HG03378 (cell line): ENCODE data around the gene SERPINF2.
"Not testable (repeated sequence)": the region's sequence is repeated elsewhere in the genome, so short reads cannot be mapped to it uniquely, and the experiment has no call there.

Experiments used
- ATAC-seq: cut with Tn5 transposase; IDR thresholded peaks from one replicate; pipeline ENCODE4 v1.9.1; 2021; ENCODE audit warnings: mild to moderate bottlenecking, moderate library complexity; ENCODE audit not compliant: unreplicated experiment

SERPINF2 gene

DNA sequence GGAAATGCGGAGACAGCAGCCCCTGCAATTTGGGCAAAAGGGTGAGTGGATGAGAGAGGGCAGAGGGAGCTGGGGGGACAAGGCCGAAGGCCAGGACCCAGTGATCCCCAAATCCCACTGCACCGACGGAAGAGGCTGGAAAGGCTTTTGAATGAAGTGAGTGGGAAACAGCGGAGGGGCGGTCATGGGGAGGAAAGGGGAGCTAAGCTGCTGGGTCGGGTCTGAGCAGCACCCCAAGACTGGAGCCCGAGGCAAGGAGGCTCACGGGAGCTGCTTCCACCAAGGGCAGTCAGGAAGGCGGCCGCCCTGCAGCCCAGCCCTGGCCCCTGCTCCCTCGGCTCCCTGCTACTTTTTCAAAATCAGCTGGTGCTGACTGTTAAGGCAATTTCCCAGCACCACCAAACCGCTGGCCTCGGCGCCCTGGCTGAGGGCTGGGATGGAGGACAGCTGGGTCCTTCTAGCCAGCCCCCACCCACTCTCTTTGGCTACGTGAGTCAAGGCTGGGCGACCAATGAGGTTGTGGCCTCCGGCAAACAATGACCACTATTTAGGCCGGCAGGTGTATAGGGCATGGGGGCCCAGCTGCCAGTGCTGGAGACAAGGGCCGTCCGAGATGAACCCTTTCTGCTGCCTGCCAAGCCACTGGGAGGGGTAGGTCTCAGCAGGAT, 19.7 kb downstream of the SERPINF2 start:
- no peak for ATAC-seq

DNA sequence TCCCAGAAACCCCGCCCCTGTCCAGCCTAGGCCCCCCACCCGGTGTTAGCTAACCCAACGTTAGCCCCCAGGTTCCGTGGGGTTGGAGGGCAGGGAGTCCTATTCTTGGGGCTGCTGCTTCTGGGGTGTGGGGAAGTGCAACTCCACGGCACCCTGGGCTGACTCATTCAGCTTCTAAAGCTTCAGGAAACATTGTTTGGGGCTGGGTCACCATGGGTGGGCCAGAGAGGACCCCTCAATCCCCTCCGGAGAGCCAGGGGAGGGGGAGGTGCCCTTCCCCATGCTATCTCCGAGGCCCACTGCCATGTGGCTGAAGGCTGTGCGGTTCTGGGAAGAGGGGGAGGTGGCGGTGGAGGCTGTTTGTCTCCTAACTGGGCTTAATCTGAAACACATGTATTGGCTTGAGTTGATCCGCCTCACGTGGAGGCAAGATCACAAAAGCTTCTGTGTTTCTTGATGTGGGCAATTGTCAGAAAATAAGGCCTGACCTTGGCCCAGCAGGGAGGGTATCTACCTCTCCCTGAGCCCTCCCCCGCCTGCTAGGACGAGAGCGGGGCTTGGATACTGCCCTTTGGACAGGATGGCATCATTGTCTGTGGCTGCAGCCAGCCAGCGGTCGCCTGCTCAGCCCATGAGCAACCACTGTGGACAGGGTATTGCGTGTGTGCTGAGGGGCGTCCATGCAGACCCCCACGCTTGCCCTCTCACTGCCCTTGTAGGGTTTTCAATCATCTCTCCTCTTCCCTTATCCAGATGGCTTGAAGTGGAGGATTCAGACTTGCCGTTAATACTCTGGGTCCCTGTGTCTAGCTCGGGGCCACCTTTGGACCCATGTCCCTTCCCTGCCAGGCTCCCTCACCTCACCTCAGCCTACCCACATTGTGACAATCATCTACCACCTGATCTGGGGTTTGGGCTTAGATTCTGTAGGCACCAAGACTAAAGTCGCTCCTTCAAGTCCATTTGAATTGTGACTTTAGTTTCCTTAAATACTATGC, 20.5 kb downstream of the SERPINF2 start:
- ATAC-seq: no peak

DNA sequence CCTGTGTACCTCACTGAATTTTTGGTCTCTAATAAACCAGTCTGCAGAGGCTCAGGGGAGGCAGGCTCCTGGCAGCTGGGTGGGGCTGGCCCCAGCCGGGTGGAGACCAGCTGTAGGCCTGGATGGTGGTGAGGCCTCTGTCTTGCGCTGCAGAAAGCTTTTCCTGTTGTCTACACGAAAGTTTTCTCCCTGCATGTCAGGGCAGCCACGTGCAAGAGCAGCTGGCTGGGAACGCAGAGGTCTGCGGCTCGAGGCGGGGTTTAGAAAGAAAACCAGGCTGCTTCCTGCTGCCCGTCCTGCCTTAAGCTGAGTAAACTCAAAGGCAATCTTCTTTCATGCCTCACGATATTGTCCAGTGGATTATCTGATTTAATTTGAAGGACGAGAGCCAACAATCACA, 21.6 kb downstream of the SERPINF2 start:
- ATAC-seq: no peak

DNA sequence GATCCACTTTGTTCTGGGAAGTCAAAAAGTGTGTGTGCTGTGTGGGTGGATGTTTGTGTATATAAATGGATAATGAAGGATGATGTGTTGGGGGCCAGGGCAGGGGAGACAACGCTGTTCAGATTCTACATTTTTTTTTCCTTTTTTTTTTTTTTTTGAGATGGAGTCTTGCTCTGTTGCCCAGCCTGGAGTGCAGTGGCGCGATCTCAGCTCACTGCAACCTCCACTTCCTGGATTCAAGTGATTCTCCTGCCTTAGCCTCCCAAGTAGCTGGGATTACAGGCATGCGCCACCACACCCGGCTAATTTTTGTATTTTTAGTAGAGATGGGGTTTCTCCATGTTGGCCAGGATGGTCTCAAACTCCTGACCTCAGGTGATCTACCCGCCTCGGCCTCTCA, 22.0 kb downstream of the SERPINF2 start:
- not testable (repeated sequence) for ATAC-seq

DNA sequence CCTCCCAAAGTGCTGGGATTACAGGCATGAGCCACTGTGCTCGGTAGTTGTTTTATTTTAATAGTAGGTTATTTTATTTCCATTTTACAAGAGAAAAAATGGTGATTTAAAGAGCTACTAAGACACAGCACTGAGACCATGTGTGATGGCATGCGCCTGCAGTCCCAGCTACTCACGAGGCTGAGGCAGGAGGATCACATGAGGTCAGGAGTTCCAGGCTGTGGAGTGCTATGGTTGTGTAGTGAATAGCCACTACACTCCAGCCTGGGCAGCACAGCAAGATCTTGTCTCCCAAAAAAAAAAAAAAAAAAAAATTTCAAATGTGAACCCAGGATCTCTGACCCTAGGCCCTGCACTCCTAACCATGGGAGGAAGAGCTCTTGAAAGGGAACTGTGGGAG, 22.9 kb downstream of the SERPINF2 start:
- ATAC-seq: no peak

DNA sequence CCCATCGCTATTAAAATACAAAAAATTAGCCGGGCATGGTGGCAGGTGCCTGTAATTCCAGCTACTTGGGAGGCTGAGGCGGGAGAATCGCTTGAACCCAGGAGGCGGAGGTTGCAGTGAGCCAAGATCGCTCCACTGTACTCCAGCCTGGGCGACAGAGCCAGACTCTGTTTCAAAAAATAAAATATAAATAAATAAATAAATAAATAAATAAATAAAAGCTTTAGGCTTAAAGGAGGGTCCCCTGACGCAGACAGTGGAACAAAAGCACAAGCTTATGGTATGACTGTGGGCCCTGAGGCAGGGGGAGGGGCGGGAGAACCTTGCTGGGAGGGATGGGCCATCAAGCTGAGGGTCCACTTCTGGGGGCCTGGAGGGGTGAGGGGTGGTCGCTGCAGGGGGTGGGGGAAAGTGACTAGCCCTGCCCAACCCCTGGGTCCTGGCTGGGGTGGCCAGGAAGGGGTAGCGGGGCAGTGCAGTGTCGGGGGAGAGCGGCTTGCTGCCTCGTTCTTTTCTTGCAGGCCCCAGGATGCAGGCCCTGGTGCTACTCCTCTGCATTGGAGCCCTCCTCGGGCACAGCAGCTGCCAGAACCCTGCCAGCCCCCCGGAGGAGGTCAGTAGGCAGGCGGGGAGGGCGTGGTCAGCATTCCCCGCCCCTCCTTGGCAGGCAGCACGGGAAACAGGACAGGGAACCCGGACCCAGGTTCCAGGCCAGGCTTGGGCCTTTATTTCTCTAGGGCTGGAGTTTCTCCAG, 23.9 kb downstream of the SERPINF2 start:
- no peak for ATAC-seq

DNA sequence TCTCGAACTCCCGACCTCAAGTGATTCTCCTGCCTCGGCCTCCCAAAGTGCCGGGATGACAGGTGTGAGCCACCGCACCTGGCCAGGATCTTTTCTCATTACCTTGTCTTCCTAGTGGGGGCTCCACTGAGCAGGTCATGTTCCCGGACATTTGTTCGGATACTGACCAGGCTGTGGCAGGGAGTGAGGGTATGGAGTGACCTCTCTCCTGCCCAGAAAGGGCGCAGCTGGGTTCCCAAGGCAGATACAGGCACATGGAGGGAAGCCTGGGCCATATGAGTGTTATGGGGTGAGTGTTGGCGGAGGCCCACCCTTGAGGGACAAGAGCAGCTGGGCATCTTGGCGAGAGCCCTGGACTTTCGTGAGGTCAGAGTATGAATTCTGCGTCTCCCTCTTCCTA, 24.7 kb downstream of the SERPINF2 start:
- no peak for ATAC-seq

DNA sequence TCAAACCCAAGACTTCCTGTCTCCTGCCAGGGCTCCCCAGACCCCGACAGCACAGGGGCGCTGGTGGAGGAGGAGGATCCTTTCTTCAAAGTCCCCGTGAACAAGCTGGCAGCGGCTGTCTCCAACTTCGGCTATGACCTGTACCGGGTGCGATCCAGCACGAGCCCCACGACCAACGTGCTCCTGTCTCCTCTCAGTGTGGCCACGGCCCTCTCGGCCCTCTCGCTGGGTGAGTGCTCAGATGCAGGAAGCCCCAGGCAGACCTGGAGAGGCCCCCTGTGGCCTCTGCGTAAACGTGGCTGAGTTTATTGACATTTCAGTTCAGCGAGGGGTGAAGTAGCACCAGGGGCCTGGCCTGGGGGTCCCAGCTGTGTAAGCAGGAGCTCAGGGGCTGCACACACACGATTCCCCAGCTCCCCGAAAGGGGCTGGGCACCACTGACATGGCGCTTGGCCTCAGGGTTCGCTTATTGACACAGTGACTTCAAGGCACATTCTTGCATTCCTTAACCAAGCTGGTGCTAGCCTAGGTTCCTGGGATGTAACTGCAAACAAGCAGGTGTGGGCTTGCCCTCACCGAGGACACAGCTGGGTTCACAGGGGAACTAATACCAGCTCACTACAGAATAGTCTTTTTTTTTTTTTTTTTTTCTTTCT, 27.3 kb downstream of the SERPINF2 start:
- ATAC-seq: no peak

DNA sequence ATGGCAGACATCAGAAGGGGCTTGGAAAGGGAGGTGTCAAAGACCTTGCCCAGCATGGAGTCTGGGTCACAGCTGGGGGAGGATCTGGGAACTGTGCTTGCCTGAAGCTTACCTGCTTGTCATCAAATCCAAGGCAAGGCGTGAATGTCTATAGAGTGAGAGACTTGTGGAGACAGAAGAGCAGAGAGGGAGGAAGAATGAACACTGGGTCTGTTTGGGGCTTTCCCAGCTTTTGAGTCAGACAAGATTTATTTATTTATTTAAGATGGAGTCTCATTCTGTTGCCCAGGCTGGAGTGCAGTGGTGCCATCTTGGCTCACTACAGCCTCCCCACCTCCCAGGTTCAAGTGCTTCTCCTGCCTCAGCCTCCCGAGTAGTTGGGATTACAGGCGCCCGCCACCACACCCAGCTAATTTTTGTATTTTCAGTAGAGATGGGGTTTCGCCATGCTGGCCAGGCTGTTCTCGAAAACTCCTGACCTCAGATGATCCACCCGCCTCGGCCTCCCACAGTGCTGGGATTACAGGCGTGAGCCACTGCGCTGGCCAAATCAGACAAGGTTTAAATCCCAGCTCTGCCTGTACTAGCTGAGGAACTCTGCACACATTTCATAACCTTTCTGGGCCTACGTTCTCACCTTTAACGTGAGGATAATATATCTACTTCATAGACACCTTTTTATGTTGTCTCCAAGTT, 30.5 kb downstream of the SERPINF2 start:
- ATAC-seq: not testable (repeated sequence)

DNA sequence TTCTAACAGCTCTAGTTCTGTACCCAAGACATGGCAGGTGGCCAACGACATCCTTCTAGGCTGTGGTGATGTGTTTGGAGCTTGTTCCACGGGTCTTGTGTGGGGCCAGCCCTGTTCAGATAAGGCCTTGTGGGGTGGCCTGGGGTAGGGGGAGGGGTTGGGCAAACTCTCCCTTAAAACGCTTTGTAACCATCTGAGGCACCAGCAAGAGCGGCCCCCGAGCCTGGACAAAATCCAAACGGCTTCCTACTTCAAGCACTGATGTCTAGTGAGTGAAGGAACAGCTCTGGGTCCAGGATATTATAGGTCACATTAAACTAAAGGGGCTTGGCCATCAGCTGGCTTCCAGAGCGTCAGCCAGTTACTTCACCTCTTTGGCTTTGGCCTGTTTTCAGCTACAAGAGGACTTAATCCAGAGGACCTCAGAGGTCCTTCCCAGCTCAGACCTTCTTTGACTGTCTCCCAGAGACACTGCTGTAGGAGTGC, 31.1 kb downstream of the SERPINF2 start:
- no peak for ATAC-seq

DNA sequence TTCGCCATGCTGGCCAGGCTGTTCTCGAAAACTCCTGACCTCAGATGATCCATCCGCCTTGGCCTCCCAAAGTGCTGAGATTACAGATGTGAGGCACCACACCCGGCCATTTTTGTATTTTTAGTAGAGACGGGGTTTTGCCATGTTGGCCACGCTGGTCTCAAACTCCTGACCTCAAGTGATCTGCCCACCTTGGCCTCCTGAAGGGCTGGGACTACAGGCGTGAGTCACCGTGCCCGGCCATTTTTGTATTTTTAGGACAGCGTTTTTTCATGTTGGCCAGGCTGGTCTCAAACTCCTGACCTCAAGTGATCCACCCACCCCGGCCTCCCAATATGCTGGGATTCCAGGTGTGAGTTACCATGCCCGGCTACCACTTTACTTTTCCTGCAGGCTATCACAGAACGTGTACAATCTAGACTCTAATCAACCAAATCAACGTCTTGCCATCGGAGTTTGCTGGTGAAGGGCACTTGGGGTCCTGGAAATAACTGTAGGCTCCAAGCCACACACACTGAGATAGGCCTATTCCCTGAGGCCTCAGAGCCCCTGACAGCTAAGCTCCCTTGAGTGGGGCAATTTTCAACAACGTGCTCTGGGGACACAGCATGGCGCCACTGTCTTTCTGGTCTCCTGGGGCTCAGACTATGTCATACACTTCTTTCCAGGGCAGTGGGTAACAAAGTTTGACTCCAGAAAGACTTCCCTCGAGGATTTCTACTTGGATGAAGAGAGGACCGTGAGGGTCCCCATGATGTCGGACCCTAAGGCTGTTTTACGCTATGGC, 31.9 kb downstream of the SERPINF2 start:
- no peak for ATAC-seq

DNA sequence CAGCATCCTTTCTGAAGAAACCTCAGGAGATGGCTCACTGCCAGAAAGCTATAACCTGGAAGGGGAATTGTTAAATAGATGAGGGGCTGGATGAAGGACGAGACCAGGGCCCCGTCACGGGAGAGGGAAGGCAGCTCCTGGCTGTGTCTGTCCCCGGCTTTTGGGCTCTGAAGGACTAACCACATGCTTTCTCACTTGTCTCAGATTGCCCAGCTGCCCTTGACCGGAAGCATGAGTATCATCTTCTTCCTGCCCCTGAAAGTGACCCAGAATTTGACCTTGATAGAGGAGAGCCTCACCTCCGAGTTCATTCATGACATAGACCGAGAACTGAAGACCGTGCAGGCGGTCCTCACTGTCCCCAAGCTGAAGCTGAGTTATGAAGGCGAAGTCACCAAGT, 33.7 kb downstream of the SERPINF2 start:
- no peak for ATAC-seq

DNA sequence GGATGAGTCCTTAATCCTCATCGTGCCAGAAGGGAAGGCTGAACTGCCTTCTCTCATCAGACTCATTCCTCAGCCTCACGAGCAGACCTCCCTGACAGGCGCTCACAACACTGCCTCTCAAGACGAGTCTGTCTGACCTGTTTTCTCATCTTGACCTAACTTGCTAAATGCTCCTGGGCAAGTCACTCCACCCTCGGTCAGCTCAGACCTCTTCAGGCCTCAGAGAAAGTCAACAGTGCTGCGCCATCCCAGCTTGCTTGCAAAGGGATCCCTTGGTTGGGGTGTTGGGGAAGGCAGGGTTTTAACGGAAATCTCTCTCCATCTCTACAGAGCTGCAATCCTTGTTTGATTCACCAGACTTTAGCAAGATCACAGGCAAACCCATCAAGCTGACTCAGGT, 34.2 kb downstream of the SERPINF2 start:
- ATAC-seq: no peak

DNA sequence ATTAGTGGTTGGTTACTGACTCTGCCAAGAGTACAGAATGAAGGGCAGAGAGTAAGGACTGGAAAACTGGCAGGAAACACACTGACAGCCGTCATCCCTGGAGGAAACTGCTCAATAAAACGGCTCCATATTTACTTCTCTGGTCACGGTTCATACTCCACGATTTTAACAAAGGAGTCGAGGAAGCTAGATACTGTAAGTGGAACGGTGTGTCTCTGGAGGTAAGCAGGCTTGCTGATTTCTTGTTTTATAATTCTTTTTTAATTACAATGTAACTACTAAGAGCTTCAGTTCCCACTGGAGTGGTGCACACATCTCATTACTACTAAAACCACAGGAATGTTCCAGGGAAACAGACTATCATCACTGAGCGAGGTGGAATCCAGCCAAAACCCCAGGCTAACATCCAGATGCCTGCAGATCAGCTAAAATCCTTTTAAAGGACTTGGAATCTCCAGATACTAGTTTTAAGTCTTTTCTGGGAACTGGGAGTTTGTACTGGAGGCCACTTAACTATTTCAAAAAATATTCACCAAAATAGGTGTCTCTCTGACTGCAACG, 37.0 kb downstream of the SERPINF2 start:
- ATAC-seq: no peak

DNA sequence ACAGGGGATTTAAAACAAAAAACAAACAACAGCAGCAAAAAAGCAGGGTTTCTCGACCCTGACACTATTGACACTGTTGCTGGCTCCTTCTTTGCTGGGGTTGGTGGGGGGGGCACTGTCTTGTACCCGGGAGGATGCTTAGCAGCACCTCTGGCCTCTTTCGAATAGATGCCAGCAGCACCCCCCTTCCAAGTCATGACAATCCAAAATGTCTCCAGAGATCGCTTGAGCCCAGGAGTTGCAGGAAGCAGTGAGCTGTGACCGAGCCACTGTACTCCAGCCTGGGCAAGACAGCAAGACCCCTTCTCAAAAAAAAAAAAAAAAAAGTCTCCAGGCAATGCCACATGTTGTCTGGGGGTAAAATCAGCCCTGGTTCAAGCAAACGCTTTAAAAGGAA, 39.5 kb downstream of the SERPINF2 start:
- no peak for ATAC-seq

DNA sequence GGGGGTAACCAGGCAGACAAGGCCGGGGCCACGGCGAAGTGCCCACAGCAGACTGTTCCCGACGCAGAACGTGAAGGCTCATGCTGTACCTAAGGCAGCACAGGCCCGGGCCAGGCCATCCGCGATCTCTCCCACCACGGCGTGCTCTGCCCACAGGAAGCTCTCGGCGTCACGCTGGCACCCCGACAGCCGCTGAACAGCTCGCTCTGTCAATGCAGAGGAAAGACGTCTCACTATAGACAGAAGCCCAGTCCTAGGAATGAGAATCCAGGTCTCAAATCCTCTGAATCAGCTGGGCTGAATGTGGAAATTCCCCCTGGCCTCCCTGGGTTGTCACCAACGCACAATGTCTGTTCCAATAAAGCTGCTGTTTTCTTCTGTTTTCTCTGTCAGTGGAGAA, 40.6 kb downstream of the SERPINF2 start:
- ATAC-seq: no peak

DNA sequence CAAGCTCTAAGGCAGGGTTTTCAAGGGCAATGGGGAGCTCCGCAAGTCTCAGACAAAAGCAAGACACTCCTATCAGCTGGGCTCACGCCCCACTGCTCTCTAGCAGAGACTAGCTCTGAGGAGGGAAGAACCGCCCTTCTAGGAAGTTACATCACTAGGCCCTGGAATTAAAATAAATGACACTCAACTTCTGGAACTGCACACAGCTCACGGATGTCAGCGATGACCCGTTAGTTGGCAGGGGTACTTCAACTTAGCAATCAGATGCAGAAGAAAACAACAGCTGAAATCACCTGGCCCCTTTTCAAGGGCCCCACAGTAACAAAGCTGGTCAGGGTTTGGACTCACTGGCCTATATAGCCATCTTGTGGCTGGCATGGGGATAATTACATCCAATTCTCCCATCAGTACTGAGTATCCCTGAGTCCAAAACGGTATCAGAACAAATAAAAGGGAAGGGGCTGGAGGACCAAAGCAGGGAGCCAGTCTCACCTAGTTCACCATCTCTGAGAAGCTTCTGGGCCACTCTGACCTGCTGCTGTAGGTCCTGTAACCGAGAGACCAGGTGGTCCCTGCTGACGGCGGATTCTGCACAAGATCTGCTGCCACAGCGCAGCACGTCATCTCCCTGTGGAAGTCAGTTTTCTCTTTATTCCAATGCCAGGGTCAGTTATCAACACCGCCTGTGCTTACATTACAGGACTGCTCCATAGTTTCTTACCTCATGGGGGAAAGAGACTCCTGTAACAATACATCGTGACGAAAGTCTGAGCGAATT, 41.4 kb downstream of the SERPINF2 start:
- no peak for ATAC-seq

DNA sequence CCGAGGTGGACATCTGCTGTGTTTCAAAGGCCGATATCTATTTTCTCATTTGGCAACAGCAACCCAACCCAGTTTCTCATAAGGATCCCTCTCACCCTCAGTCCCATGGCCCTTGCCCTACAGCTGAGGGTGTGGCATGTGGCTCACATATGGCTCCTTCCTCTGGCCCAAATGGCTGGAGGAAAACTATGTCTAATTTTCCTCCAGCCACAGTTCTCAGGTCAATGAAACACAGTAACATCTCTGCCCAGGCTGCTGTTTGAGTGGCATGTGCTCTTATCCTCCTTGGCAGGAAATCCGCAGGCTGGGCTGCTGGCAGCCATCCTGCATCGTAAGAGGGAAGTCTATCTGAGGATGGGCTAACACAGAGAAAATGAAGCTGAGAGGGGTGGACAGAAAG, 43.3 kb downstream of the SERPINF2 start:
- ATAC-seq: no peak
